ELR (cell line): Measurements from ENCODE around the gene IRF2BPL.
A peak's percentile ranks its signal among the peaks of the same experiment; 100 is the strongest.
"Not testable (repeated sequence)": the region's sequence is repeated elsewhere in the genome, so short reads cannot be mapped to it uniquely, and the experiment has no call there.

Source experiments
- DNase-seq: peaks from one replicate; pipeline ENCODE4 v3.0.0-alpha.2; 2015; ENCODE audit warnings: low read depth

The IRF2BPL gene

DNA sequence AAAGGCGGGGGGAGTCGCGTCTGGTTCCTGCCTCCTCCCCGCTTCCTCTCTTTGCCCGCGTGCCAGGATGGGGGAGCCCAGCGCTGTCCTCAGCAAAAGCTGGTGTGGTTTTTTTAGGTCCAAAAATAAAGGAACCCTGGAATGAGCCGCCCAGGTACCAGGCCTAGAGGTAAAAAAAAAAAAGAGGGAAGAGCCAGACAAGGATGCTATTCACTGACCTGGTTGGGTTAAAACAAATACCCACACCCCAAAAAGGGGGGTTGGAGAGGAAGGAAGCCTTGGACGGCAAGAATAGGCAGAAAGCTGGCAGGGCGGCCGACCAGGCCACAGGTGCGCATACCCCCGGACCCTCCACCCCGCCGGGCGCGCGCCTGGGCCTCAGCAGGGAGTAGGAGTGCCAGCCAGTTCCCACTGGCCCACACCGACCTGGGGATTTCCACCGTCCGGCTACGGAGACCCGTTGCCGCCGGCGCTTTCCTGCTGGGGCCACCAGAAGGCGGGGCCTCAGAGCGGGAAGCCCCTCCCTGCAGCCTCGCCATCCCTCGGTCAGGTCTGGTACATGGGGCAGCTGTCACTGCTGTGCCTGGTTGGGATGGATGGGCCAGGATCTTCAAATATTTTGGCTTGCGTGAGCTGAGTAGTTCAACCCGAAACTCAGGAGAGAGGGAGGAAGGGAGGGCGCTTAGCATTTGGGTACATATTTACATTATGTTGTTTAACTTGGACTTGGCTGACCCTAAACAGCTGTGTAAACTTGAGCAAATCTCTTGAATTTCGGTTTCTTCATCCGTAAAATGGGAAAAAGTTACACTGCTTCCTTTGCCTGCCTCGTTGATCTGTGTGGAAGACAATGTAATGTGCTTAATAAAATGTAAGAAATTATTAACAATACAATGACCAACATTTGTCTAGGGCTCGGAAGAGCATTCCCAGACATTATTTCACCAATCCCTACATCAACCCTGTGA, 5.4 kb upstream of the IRF2BPL start:
- peak; percentile 89 for DNase-seq

GRCh38 chr14:77032844-77033621, 4.5 kb upstream of the IRF2BPL start:
- peak; percentile 95 for DNase-seq

DNA sequence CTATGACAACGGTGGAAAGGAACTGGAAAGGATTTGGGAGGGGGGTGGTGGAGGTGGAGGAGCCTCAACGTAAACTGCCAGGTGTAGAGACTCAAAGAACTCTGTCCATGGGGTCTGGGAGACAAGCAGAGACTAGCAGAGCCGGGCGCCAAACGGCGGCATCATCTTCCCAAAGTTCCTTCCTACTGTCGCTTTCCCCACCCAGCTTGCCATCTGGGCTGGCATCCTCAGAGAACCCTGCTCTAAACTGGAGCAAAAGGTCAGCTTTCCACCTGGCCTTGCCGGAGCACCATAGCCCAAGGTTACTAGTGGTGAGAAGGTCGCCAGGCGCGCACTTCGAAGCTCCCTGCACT, 4.0 kb upstream of the IRF2BPL start:
- no peak for DNase-seq

DNA sequence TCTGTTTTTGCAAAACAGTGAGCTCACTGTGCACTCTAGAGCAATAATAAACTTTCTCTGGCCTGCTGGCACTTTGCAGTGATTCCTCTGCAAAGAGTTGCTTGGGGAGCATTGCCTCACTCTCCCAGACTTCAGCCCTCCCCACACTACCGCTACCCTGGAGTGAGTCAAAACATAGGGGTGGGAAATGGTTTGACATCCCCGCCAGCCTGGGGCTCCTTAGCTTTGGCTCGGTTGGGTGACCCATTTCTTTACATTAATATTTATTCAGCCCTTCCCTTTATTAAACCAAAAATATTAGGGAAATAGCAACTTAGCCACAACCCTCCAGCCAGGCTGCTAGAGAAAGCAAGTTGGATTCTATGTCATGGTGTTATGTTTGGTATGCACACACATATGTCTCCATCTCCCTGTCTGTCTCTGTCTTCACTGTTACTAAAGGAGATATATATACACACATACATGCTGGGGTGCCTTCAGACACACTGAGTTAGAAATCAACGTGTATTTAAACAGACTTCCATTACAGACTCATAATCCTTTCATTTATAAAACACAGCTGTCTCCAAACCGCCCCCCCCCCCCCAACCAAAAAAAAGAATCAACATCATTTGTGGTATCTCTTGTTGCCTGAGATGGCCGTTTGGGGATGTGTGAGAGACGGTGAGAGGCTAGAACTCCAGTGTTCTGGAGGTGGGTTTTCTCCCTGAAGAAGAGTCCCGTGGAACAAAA, 3.4 kb upstream of the IRF2BPL start:
- peak; percentile 72 for DNase-seq

- DNase-seq: peak; percentile 71
Observed at GRCh38 chr14:77027538-77028383, 747 bp downstream of the IRF2BPL start.

DNA sequence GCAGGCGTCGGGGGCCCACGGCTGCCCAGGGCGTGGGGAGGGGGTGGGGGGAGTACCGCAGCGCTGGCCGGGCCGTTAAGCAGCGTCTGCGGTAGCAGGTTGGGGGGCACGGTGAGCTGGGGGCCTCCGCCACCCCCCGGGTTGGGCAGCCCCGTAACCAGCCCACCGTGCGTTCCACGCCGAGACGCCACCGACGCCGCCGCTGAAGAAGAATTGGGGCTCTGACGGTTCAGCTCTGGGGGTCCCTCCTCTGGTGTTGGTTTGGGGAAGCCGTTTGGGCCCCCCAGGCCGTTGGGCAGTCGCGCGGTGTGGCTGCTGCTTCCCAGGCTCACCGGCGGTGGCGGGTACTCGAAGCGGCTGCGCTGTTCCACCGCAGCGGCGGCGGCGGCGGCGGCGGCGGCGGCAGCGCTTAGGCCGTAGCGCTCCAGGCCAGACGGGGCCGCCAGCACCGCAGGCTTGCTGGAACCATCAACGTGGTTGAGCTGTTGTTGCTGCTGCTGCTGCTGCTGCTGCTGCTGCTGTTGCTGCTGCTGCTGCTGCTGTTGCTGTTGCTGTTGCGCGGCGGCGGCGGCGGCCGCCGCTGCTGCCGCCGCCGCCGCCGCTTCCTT, 1.5 kb downstream of the IRF2BPL start:
- peak; percentile 75 for DNase-seq

DNA sequence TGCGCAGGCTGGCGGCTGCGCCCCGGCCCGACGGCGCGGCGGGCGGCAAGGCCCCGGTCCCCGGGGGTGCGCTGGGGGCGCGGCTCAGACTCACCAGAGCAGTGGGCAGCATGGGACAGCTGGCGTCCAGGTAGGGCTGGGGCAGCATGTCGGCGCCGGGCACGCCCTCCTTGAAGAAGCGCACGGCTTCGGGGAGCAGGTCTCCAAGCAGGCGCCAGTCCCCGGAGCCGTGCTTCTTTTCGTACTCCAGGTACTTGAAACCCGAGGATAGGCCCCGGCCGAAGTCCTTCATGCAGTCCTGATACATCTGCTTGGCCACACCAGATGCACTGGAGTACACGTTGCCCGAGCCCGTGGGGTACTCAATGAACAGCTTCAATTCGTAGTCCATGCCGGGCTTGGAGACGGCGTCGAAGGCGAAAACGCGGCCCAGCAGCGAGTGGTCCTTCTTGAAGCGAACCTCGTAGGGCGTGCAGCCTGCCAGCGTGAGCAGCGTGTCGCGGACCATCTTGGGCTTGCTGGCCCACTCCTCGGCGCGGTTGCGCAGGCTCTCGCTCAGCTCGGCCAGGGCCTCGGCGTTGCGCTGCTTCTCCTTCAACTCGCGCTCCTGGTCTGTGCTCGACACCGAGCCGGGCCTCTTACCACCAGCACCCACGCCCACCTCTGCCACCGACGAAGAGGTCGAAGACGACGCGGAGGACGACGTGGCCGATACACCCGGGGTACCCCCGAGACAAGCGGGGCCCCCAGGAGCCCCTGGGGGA, 2.2 kb downstream of the IRF2BPL start:
- peak; percentile 64 for DNase-seq

DNA sequence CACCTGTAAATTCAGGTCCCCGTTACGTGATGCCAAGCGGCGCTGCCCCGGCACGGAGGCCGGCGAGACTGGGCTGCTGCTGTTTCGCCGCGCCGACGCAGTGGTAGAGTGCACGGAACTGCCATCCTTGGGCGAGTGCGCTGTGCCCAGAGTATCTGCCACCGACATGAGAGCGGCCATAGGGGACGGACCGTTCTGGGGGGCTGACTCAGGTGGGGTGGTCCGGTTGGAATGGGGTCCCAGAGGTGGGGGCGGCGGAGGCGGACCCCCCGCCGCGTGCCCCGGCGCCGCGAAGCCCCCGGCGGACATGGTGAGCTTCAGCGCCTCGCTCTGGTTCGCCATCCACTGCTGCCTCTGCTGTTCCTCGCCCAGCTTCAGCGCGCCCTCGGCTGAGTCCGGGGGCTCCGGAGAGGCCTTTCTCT, 2.8 kb downstream of the IRF2BPL start:
- DNase-seq: peak; percentile 61

DNA sequence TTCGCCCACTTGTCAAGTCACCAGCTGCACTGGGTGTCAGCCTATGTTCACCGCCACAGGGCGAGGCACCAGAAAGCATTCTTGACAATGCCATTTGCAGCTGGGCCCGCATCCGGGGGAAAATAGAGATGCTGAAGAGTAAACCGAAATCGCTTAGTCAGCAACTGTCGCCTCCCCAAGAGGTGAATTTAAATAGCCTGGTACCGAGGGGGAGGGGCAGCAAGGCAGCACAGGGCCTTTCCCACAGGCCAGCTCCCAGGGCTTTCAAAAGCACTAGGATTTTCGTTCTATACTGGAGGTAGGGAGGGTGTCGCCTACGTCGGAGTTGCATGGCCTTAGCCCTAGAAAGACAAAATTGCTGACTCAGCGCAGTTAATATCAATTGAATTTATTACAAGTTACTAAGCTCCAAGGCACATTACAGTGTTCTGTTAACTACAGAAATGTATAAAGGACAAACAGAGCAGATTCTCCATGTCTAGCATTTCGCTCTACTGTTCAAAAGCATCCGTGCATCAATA, 4.3 kb downstream of the IRF2BPL start:
- DNase-seq: peak; percentile 33

DNA sequence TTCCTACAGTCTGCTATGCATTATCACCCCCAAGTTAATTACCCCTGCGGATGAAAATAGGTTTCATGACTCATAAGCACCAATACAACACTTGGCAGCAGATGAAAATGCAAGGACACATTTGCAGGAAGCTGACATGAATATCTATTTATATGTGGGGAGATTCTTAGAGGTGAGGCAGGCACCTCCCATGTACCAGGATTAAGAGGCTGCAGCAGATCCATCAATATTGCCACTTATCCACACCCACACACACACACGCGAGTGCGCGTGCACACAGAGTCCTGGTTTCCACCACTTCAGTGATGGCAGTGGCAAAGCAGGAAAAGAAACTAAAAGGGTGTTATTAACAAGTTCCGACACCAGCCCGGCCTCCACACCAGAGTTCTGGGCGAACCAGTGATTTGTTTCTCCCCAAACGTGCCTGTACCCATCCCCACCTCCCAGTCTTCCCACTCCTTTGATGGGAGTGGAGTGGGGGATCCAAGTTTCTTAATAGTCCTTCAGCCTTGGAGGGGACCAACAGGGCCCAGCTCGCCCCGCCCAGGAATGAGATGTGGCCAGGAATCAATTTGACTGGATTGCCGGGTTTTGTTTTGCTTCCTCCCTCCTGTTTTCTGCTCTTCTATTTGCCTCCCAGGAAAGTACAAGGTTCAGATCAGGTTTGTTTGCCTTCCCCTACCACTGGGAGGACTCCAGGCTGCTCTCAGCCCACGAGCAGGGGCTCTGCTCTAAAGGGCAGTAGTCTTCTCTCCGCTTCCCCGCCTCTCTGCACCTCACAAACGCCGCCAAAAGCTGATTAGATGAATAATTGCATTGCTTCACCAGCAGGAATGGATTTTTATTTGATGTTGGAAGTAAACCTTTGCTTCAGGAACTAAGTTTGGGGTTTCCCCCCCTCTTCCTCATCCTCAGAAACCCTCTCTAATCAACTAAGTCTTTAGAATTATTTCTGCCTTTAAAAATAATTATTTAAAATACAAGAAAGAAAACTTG, 5.2 kb downstream of the IRF2BPL start:
- DNase-seq: peak; percentile 42

DNA sequence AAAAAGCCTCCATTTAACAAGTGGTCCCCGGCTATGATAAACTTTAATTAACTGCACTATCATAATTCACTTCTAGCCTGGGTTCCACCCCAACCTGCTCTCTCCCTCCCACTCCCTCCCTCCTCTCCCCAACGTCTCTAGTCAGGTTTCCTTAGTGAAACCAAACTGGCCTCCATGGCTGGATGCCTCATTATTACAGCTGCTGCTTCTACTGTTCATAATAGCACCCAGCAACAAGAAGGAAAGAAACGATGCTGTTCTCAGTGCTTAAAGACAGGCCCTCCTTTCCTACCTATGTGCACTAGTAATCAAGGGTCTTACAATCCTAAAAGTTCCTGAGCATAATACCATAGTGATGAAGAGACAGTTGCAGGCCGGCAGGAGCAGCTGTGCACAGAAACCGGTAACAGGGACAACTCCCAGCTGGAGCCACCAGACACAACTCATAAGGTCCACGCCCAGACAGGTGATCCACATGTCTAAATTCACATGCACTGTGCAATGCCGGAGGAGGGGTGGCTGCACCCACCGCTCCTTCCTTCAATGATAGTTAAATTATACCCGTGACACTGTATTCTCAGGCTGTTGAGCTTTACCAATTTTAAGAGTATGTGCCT, 6.2 kb downstream of the IRF2BPL start:
- no peak for DNase-seq

GRCh38 chr14:77021424-77021823, 7.1 kb downstream of the IRF2BPL start:
- DNase-seq: not testable (repeated sequence)

GRCh38 chr14:77018785-77019184, 9.7 kb downstream of the IRF2BPL start:
- DNase-seq: no peak

DNA sequence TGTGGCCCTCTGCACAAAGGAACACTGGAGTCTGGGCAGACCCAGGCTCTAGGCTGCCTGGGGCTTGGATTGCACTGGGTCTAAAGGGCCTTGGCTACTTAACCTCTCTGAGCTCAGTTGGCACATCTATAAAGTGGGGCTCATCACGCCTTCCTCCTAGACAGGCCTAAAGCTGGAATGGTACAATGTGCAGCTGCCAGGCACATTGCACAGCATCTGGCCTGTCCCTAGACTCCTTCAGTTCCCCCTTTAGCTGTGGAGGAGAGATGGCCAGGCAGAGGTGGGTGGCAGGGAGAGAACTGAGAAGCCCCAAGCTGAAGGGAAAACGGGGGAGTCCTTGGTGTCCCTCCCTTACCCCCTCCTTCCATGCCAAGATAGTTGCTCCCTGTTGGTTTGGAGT, 10.8 kb downstream of the IRF2BPL start:
- DNase-seq: no peak

DNA sequence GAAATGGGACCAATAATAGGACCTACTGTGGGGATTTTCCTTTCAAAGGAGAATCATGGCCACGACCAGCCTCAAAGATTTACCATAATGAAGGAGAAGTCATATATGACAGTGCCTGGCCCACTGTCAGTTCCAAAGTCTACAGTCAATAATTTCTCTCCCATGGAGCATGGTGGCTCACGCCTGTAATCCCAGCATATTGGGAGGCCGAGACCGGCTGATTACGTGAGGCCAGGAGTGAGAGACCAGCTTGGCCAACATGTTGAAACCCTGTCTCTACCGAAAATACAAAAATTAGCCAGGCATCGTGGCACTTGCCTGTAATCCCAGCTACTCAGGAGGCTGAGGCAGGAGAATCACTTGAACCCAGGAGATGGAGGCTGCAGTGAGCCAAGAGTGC, 13.8 kb downstream of the IRF2BPL start:
- DNase-seq: no peak

DNA sequence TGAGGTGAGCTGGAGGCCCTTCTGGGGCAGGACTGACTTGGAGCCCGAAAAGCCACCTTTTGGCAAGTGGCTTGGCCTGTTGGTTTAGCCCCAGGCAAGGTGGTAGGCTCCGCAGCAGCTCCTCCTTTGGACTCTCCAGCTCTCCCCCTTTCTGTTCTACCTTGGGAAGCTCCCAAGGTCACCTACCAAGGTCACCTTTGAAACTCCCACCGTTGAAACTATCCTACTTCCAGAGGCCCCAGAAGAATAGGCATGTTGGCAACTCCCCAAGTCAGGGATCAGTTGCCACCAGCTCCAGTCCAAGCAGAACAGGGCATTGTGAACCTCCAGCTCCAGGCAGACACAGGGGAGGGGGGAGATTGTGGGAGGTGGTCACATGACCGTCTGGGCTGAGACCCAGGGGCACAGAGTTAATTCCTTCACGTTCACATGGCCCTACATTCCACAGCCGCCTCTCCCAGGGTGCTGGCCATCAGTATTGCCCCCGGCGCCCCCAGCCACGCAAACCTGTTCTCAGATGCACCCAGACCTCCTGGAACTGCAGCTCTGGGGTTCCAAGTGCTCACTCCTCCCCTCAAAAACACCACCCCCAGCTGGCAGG, 14.4 kb downstream of the IRF2BPL start:
- no peak for DNase-seq

DNA sequence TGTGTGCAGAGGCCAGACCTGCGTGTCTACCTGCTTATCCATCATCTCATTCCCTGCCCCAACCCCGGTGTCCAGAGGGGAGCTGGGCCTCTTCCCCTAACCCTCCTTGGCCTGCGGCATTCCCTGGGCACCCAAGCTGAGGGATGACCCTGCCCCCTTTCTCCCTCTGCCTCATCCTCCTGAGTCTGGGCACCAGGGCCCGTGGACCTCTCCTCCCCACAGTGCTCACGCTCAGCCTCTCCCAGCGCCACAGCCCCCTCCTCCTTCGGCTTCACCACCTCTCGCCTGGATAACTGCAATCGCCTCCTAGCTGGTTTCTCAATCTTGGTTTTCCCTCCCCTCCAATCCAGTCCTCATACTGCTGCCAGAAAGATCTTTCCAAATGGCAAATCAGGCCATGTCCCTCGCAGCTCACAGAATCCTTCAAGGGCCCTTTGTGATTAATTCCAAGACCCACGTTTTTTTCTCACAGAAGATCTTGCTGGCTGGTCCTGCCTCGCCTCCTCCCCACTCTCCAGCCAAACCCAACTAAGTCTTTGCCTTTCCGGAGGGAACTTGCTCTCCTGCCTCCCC, 16.2 kb downstream of the IRF2BPL start:
- no peak for DNase-seq

- DNase-seq: no peak
Observed at GRCh38 chr14:77011245-77011644, 17.3 kb downstream of the IRF2BPL start.
